Activated T-cell treated with anti-CD3 and anti-CD28 coated beads, Interleukin-2, amount 50 U/mL, for 72 hours (primary cell): Measurements from ENCODE around the gene KSR1. TPM values are rescaled to one million over a fixed set of nuclear protein-coding genes. Genes with fewer than 3 reads are reported as not detected.
"Not testable (repeated sequence)": the region's sequence is repeated elsewhere in the genome, so short reads cannot be mapped to it uniquely, and the experiment has no call there.

ENCODE experiments used
- ATAC-seq, 2 donors: fragments of 150-1000 bp; cut with Tn5 transposase; replicated peaks in 1 of 2; 2 replicates each; pipeline ENCODE4 v1.10.0; 2021; ENCODE audit warnings: moderate library complexity in 2 of 2, mild to moderate bottlenecking in 1 of 2
- DNase-seq, 2 donors: peaks; one replicate each; pipeline ENCODE4 v3.0.0; 2021 to 2022; ENCODE audit warnings: mixed read lengths in 1 of 2
- H3K27ac Mint-ChIP-seq: one replicate; pipeline ENCODE4 v1.8.0; 2022; ENCODE audit warnings: mild to moderate bottlenecking, moderate library complexity, mixed read lengths
- H3K27me3 Mint-ChIP-seq: one replicate; pipeline ENCODE4 v1.8.0; 2022; ENCODE audit warnings: low read depth, mixed read lengths
- H3K36me3 Mint-ChIP-seq, 2 donors: one replicate each; pipeline ENCODE4 v1.8.0; 2022; ENCODE audit warnings: mixed read lengths in 2 of 2, mild to moderate bottlenecking in 1 of 2; ENCODE audit not compliant: insufficient read depth in 2 of 2
- H3K4me1 Mint-ChIP-seq: one replicate; pipeline ENCODE4 v1.8.0; 2022; ENCODE audit warnings: low read depth, mixed read lengths
- H3K4me3 Mint-ChIP-seq, 2 donors: one replicate each; pipeline ENCODE4 v1.8.0; 2022; ENCODE audit warnings: mild to moderate bottlenecking in 2 of 2, mixed read lengths in 2 of 2, moderate library complexity in 2 of 2
- H3K9me3 Mint-ChIP-seq, 2 donors: one replicate each; pipeline ENCODE4 v1.8.0; 2022; ENCODE audit warnings: mixed read lengths in 2 of 2
- total RNA-seq, 2 donors: library from RNA; stranded (reverse); gene quantifications; one replicate each; pipeline ENCODE4 v1.2.3, GENCODE V29; 2022

KSR1 gene
- total RNA-seq, 2 donors from 2014 or later = 191 to 296 TPM

GRCh38 chr17:27461192-27461859 lies 5.1 kb downstream of the KSR1 start:
- Mint-ChIP-seq H3K4me3 (peak overlapping the region; percentile 40 to 55), H3K9me3 (no peaks in the 10 kb centered on the region), H3K4me1 (peaks cover 76% of the 10 kb centered on the region), H3K36me3 (peaks cover 5 to 18% of the 10 kb centered on the region in 2 donors), H3K27me3 (no peaks in the 10 kb centered on the region), H3K27ac (no peak overlapping the region)
- DNase-seq (no peak), ATAC-seq (no peak)

- DNase-seq (no peak), ATAC-seq (no peak)
- Mint-ChIP-seq H3K4me1 (peaks cover 84% of the 10 kb centered on the region), H3K4me3 (peak overlapping the region; percentile 40 to 55), H3K27me3 (no peaks in the 10 kb centered on the region), H3K36me3 (peaks cover 4 to 17% of the 10 kb centered on the region in 2 donors), H3K9me3 (no peaks in the 10 kb centered on the region), H3K27ac (no peak overlapping the region)
Observed at GRCh38 chr17:27462149-27462548, 5.9 kb downstream of the KSR1 start.

- no peak for ATAC-seq
- no peak overlapping the region for H3K27ac Mint-ChIP-seq
- H3K27me3 Mint-ChIP-seq = no peaks in the 10 kb centered on the region
- peak overlapping the region; percentile 64 to 70 for H3K4me3 Mint-ChIP-seq
- peaks cover 0 to 14% of the 10 kb centered on the region in 2 donors for H3K36me3 Mint-ChIP-seq
- H3K4me1 Mint-ChIP-seq = peaks cover 90% of the 10 kb centered on the region
- DNase-seq = no peak
- H3K9me3 Mint-ChIP-seq = no peaks in the 10 kb centered on the region
Observed at GRCh38 chr17:27462714-27463113, 6.5 kb downstream of the KSR1 start.

GRCh38 chr17:27463235-27463677 lies 7.0 kb downstream of the KSR1 start:
- H3K9me3 Mint-ChIP-seq = no peaks in the 10 kb centered on the region
- H3K27me3 Mint-ChIP-seq = no peaks in the 10 kb centered on the region
- DNase-seq = peak in 1 of 2 donors; percentile 23
- peak overlapping the region; percentile 64 to 70 for H3K4me3 Mint-ChIP-seq
- peaks cover 95% of the 10 kb centered on the region for H3K4me1 Mint-ChIP-seq
- peak overlapping the region; percentile 40 for H3K27ac Mint-ChIP-seq
- ATAC-seq = no peak
- peaks cover 0 to 12% of the 10 kb centered on the region in 2 donors for H3K36me3 Mint-ChIP-seq

GRCh38 chr17:27464019-27464418 lies 7.8 kb downstream of the KSR1 start:
- H3K27me3 Mint-ChIP-seq, DNase-seq, H3K9me3 Mint-ChIP-seq, H3K27ac Mint-ChIP-seq, ATAC-seq: not testable (repeated sequence)
- H3K4me1 Mint-ChIP-seq = peaks cover 95% of the 10 kb centered on the region
- peak overlapping the region; percentile 64 to 70 for H3K4me3 Mint-ChIP-seq
- peaks cover 0 to 12% of the 10 kb centered on the region in 2 donors for H3K36me3 Mint-ChIP-seq

- Mint-ChIP-seq H3K27ac (no peak overlapping the region), H3K4me1 (peaks cover 95% of the 10 kb centered on the region), H3K27me3 (no peaks in the 10 kb centered on the region), H3K36me3 (peaks cover 3 to 12% of the 10 kb centered on the region in 2 donors), H3K9me3 (no peaks in the 10 kb centered on the region), H3K4me3 (peak overlapping the region; percentile 64 to 70)
- DNase-seq (no peak), ATAC-seq (no peak)
Observed at GRCh38 chr17:27464431-27464830, 8.2 kb downstream of the KSR1 start.

GRCh38 chr17:27465875-27466274 lies 9.6 kb downstream of the KSR1 start:
- H3K27ac Mint-ChIP-seq = peak overlapping the region; percentile 90
- peaks cover 8 to 19% of the 10 kb centered on the region in 2 donors for H3K36me3 Mint-ChIP-seq
- H3K4me3 Mint-ChIP-seq = peak overlapping the region; percentile 78 to 85
- ATAC-seq, H3K27me3 Mint-ChIP-seq, H3K9me3 Mint-ChIP-seq, DNase-seq: not testable (repeated sequence)
- H3K4me1 Mint-ChIP-seq = peaks cover 98% of the 10 kb centered on the region

GRCh38 chr17:27466376-27466742 lies 10.1 kb downstream of the KSR1 start:
- DNase-seq = peak; percentile 21 to 23
- no peaks in the 10 kb centered on the region for H3K27me3 Mint-ChIP-seq
- H3K9me3 Mint-ChIP-seq = no peaks in the 10 kb centered on the region
- H3K4me3 Mint-ChIP-seq = peak overlapping the region; percentile 78 to 85
- H3K4me1 Mint-ChIP-seq = peaks cover 98% of the 10 kb centered on the region
- H3K36me3 Mint-ChIP-seq = peaks cover 8 to 23% of the 10 kb centered on the region in 2 donors
- peak overlapping the region; percentile 90 for H3K27ac Mint-ChIP-seq
- ATAC-seq = peak; percentile 13 to 17

GRCh38 chr17:27466743-27467375 lies 10.6 kb downstream of the KSR1 start:
- H3K4me3 Mint-ChIP-seq = peak overlapping the region; percentile 78 to 85
- peak overlapping the region; percentile 90 for H3K27ac Mint-ChIP-seq
- H3K27me3 Mint-ChIP-seq = no peaks in the 10 kb centered on the region
- ATAC-seq (peak; percentile 84 to 85), DNase-seq (peak; percentile 86 to 87)
- H3K36me3 Mint-ChIP-seq = peaks cover 8 to 23% of the 10 kb centered on the region in 2 donors
- no peaks in the 10 kb centered on the region for H3K9me3 Mint-ChIP-seq
- H3K4me1 Mint-ChIP-seq = peaks cover 98% of the 10 kb centered on the region

GRCh38 chr17:27469256-27469655 lies 13.0 kb downstream of the KSR1 start:
- Mint-ChIP-seq H3K36me3 (peaks cover 8 to 15% of the 10 kb centered on the region in 2 donors), H3K27ac (peak overlapping the region; percentile 92), H3K4me3 (peak overlapping the region; percentile 78 to 83), H3K4me1 (peaks cover 100% of the 10 kb centered on the region), H3K27me3 (no peaks in the 10 kb centered on the region), H3K9me3 (no peaks in the 10 kb centered on the region)
- ATAC-seq = no peak
- peak; percentile 53 to 55 for DNase-seq

- Mint-ChIP-seq H3K4me3 (peak overlapping the region; percentile 77 to 78), H3K27ac (peak overlapping the region; percentile 97), H3K36me3 (peaks cover 8 to 25% of the 10 kb centered on the region in 2 donors), H3K9me3 (no peaks in the 10 kb centered on the region), H3K27me3 (no peaks in the 10 kb centered on the region), H3K4me1 (peaks cover 100% of the 10 kb centered on the region)
- ATAC-seq (peak; percentile 68), DNase-seq (peak; percentile 90 to 94)
Observed at GRCh38 chr17:27471321-27472269, 15.3 kb downstream of the KSR1 start.

GRCh38 chr17:27473190-27473747 lies 17.0 kb downstream of the KSR1 start:
- H3K27me3 Mint-ChIP-seq = no peaks in the 10 kb centered on the region
- H3K27ac Mint-ChIP-seq = peak overlapping the region; percentile 97
- H3K4me3 Mint-ChIP-seq = peak overlapping the region; percentile 77 to 78
- no peak for DNase-seq
- H3K9me3 Mint-ChIP-seq = no peaks in the 10 kb centered on the region
- ATAC-seq = peak; percentile 62 to 67
- peaks cover 100% of the 10 kb centered on the region for H3K4me1 Mint-ChIP-seq
- peaks cover 8 to 25% of the 10 kb centered on the region in 2 donors for H3K36me3 Mint-ChIP-seq
